GM12801 (cell line): Measurements from ENCODE around the gene SNX6.

ENCODE experiments used
- CTCF ChIP-seq: IDR thresholded peaks from one replicate; pipeline ENCODE4 v1.5.1; 2011; ENCODE audit warnings: control low read depth; ENCODE audit not compliant: insufficient read length; ENCODE audit errors: extremely low read depth

The SNX6 gene

DNA sequence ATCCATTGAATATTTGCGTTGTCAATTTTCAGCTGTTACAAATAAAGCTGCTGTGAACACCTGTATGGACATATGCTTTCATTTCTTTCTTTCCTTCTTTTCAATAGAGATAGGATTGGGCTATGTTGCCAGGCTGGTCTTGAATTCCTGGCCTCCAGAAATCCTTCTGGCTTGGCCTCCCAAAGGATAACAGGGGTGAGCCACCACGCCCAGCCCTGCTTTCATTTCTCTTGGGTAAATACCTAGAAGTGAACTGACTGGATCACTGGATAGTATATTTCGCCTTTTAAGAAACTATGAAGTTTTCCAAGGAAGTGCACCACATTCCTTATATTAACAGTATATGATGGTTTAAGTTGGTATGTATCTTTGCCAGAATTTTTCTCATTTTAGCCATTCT, 58.2 kb downstream of the SNX6 start:
- no peak for TF ChIP-seq CTCF

GRCh38 chr14:34569750-34570149, 60.2 kb downstream of the SNX6 start:
- TF ChIP-seq CTCF: no peak

- no peak for TF ChIP-seq CTCF
Observed at GRCh38 chr14:34568803-34569202, 61.1 kb downstream of the SNX6 start.

- TF ChIP-seq CTCF: no peak
Observed at GRCh38 chr14:34562776-34563150, 67.2 kb downstream of the SNX6 start.

- no peak for TF ChIP-seq CTCF
Observed at GRCh38 chr14:34554540-34555250, 75.3 kb downstream of the SNX6 start.

GRCh38 chr14:34548472-34548981, 81.4 kb downstream of the SNX6 start:
- no peak for TF ChIP-seq CTCF

GRCh38 chr14:34539407-34540180, 90.4 kb downstream of the SNX6 start, which contains the start of gene EAPP:
Gene EAPP (minus strand): TSS chr14:34539701. CDS start chr14:34539628, 73 bp downstream.
- no peak for TF ChIP-seq CTCF
